Measurements from ENCODE around the gene CNPY3. TPM values are rescaled to one million over a fixed set of nuclear protein-coding genes. Genes with fewer than 3 reads are reported as not detected.

The CNPY3 gene
- total RNA-seq, 4 donors from 2014 or later = 23.3 to 37.9 (median 36.8) TPM

DNA sequence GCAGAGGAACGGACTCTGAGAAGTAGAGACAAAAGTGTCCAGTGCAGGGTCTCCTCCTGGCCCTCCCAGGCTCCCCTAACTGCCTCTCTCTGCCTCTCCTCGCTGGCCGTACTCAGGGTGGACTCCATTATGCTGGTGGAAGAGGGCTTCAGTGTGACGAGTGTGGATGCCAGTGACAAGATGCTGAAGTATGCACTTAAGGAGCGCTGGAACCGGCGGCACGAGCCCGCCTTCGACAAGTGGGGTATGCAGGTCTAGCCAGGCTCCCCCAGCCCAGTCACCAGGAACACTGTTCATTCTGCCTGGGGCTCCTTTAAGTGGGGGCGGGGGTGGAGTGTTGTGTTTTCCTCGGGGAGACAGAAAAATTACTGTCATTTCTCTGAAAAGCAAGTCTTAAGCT is 32.8 kb downstream of the CNPY3 start:
- no peak overlapping the region for H3K4me3 ChIP-seq
- H3K27ac ChIP-seq = no peak overlapping the region
- no peak for ATAC-seq
- no peaks in the 10 kb centered on the region for H3K9me3 ChIP-seq
- peaks cover 0 to 24% (median 8%) of the 10 kb centered on the region in 3 donors for H3K4me1 ChIP-seq
- WGBS, 2 donors (ENCODE audit: low coverage in 1 of 2) = 84 to 89% methylated on average over 4 to 10 of the region's 12 CpGs
- no peak for TF ChIP-seq POLR2A (IDR thresholded peaks at IDR 0.05)
- no peak for TF ChIP-seq EP300 (IDR thresholded peaks at IDR 0.05)
- TF ChIP-seq POLR2AphosphoS5 (IDR thresholded peaks at IDR 0.05) = no peak
- TF ChIP-seq, protein P1, sequence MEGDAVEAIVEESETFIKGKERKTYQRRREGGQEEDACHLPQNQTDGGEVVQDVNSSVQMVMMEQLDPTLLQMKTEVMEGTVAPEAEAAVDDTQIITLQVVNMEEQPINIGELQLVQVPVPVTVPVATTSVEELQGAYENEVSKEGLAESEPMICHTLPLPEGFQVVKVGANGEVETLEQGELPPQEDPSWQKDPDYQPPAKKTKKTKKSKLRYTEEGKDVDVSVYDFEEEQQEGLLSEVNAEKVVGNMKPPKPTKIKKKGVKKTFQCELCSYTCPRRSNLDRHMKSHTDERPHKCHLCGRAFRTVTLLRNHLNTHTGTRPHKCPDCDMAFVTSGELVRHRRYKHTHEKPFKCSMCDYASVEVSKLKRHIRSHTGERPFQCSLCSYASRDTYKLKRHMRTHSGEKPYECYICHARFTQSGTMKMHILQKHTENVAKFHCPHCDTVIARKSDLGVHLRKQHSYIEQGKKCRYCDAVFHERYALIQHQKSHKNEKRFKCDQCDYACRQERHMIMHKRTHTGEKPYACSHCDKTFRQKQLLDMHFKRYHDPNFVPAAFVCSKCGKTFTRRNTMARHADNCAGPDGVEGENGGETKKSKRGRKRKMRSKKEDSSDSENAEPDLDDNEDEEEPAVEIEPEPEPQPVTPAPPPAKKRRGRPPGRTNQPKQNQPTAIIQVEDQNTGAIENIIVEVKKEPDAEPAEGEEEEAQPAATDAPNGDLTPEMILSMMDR (IDR thresholded peaks at IDR 0.05) = no peak
- peaks cover 0 to 52% of the 10 kb centered on the region in 2 donors for H3K36me3 ChIP-seq
- H3K27me3 ChIP-seq = no peaks in the 10 kb centered on the region

DNA sequence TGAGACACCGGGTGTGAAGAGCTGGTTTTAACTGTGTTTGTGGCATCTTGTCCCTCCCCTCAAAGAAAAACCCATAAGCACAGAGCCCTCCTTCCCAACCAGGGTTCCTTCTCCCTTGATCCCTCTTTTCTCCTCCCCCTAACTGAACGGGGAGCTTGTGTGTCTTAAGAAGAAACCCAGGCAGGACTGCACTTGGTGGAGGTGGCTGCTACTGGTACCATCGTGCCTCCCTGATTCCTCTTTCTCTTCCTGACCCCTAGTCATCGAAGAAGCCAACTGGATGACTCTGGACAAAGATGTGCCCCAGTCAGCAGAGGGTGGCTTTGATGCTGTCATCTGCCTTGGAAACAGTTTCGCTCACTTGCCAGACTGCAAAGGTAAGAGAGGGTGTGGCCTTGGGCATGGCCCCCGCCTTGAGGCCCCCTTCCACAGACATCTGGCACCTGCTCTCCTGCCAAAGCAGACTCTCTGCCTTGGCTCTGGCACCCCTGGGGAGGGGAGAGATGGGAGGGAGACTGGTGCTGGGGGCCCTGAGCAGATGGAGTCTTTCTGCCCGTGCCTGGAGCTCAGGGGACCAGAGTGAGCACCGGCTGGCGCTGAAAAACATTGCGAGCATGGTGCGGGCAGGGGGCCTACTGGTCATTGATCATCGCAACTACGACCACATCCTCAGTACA is 33.4 kb downstream of the CNPY3 start:
- Histone ChIP-seq H3K4me1 (peaks cover 0 to 24% (median 8%) of the 10 kb centered on the region in 3 donors), H3K27ac (no peak overlapping the region), H3K27me3 (no peaks in the 10 kb centered on the region), H3K4me3 (no peak overlapping the region), H3K9me3 (no peaks in the 10 kb centered on the region), H3K36me3 (peaks cover 0 to 57% of the 10 kb centered on the region in 2 donors)
- WGBS, 2 donors (ENCODE audit: low coverage in 1 of 2) = 70% methylated on average over 2 of the region's 13 CpGs; no CpG with 5 or more reads in 1 of the 2 donors
- ATAC-seq = no peak
- TF ChIP-seq POLR2A (IDR thresholded peaks at IDR 0.05) (no peak), EP300 (IDR thresholded peaks at IDR 0.05) (no peak), POLR2AphosphoS5 (IDR thresholded peaks at IDR 0.05) (no peak)
- TF ChIP-seq, protein P1 (IDR thresholded peaks at IDR 0.05) = no peak

DNA sequence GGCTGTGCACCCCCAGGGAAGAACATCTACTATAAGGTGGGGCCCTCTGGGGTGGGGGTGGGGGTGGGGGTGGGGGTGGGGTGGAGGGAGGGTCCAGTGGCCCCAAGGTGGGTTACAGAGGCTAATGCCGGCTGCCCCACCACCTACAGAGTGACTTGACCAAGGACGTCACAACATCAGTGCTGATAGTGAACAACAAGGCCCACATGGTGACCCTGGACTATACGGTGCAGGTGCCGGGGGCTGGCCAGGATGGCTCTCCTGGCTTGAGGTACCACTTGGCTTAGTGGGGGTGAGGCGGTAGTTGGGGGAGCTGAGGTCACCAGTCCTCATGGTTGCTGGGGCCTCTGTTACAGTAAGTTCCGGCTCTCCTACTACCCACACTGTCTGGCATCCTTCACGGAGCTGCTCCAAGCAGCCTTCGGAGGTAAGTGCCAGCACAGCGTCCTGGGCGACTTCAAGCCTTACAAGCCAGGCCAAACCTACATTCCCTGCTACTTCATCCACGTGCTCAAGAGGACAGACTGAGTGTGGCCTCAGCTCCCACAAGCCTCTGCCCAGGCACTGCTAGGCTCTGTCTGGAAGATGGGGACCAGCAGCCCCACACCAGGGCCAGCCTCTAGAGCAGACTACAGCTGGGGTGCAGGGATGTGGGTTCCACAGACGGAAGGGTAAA is 34.0 kb downstream of the CNPY3 start:
- no peak overlapping the region for H3K27ac ChIP-seq
- peaks cover 0 to 24% (median 8%) of the 10 kb centered on the region in 3 donors for H3K4me1 ChIP-seq
- H3K9me3 ChIP-seq = no peaks in the 10 kb centered on the region
- peaks cover 0 to 64% of the 10 kb centered on the region in 2 donors for H3K36me3 ChIP-seq
- no peak for ATAC-seq
- no peak overlapping the region for H3K4me3 ChIP-seq
- 40 to 100% methylated on average over 1 of the region's 12 CpGs for WGBS, 2 donors (ENCODE audit: low coverage in 1 of 2)
- no peak for TF ChIP-seq POLR2AphosphoS5 (IDR thresholded peaks at IDR 0.05)
- no peaks in the 10 kb centered on the region for H3K27me3 ChIP-seq

DNA sequence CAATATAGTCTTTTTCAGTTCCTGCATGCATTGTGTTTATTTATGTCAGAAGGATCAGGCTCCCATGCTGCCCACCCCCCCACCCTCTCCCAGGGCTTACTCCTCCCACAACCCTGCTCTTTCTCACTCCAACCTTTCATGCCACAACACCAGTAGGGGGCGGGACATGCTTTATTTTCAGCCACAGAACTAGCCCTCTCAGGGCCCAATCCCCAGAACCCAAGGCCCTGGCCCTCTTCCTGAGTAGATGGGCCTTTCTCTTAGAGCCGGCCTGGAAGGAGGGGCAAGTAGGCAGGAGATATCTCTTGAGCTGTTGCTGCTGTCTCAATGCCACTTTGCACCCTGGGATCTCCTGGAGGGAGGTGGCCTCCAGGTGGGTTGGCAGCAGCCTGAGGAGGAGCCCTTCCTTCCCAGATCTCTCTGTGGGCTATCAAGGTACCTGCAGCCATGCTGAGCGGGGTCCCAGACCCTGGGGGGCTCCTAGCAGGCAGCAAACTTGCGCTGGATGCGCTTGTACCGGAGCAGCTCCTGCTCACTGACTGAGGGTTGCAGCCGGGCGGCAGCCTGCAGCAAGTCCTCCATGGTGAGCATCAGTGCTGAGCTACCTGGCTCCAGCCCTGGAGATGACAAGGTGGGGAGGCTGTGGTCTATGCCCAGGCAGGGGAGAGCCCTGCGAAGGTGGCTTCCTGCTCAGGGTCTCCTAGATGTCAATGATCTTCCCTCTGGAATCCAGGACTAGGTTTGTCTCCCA is 34.8 kb downstream of the CNPY3 start:
- 60 to 83% methylated on average over 1 to 2 of the region's 9 CpGs for WGBS, 2 donors (ENCODE audit: low coverage in 1 of 2)
- no peak for ATAC-seq

DNA sequence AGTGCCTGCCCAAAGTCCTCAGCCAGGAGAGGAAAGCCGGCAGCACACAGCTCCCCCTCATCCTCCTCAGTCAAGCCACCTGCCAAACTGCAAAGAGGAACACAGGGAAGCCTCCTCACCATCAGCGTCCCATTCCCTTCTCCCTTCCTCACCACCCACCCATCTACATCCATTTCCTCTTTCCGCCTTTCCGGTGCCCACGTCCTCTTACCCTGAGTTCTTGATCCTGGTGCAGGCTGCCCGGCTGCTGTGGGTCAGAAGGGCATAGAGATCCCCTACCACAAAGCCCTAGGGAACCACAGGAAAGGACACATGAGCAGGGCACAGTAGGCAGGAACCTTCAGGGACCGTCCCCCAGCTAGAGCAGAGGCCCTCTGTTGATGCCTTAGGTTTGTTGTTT is 37.3 kb downstream of the CNPY3 start:
- H3K27me3 ChIP-seq = no peaks in the 10 kb centered on the region
- H3K4me3 ChIP-seq = no peak overlapping the region
- H3K27ac ChIP-seq = no peak overlapping the region
- 66 to 77% methylated on average over 5 to 6 of the region's 7 CpGs for WGBS, 2 donors (ENCODE audit: low coverage in 1 of 2)
- no peak for ATAC-seq
- peaks cover 0 to 8% (median 0%) of the 10 kb centered on the region in 3 donors for H3K4me1 ChIP-seq
- peaks cover 0 to 79% of the 10 kb centered on the region in 2 donors for H3K36me3 ChIP-seq
- TF ChIP-seq, protein P1 (IDR thresholded peaks at IDR 0.05) = no peak
- TF ChIP-seq POLR2AphosphoS5 (IDR thresholded peaks at IDR 0.05) = no peak
- TF ChIP-seq EP300 (IDR thresholded peaks at IDR 0.05) = no peak
- TF ChIP-seq POLR2A (IDR thresholded peaks at IDR 0.05) = no peak
- no peaks in the 10 kb centered on the region for H3K9me3 ChIP-seq

More for the DNA sequence above, 34.8 kb downstream of the CNPY3 start:
- H3K36me3 ChIP-seq = peaks cover 0 to 71% of the 10 kb centered on the region in 2 donors
- peaks cover 0 to 24% (median 8%) of the 10 kb centered on the region in 3 donors for H3K4me1 ChIP-seq
- H3K4me3 ChIP-seq = no peak overlapping the region
- TF ChIP-seq EP300 (IDR thresholded peaks at IDR 0.05) = no peak
- TF ChIP-seq, protein P1 (IDR thresholded peaks at IDR 0.05) = peak in 1 of 4 experiments; percentile 24
- no peaks in the 10 kb centered on the region for H3K27me3 ChIP-seq
- H3K27ac ChIP-seq = no peak overlapping the region
- no peaks in the 10 kb centered on the region for H3K9me3 ChIP-seq

Data from gastroesophageal sphincter (tissue), 4 donors.